Measurements from ENCODE around the gene ZFP3.
"Not testable (repeated sequence)": the region's sequence is repeated elsewhere in the genome, so short reads cannot be mapped to it uniquely, and the experiment has no call there.

Gene ZFP3

GRCh38 chr17:5115673-5116651 lies 37.7 kb downstream of the ZFP3 start, which contains the start of gene USP6:
USP6 (plus strand) TSS chr17:5116032; CDS start chr17:5130368, 14,336 bp downstream.
- no peaks in the 10 kb centered on the region for H3K4me1 ChIP-seq (ENCODE audit: control insufficient read depth, insufficient read depth, low read length)
- no peaks in the 10 kb centered on the region for H3K9me3 ChIP-seq (ENCODE audit: control insufficient read depth, insufficient read depth, low read length)
- H3K27me3 ChIP-seq (ENCODE audit: control insufficient read depth, insufficient read depth, low read length), result no peaks in the 10 kb centered on the region
- no peak for DNase-seq (ENCODE audit: low read depth, low spot score)
- no CpG with 5 or more reads among the region's 87 CpGs for WGBS (ENCODE audit: insufficient coverage, insufficient read length)
- no peak within 1 kb of the TSS for H3K27ac ChIP-seq (ENCODE audit: low read length)
- H3K36me3 ChIP-seq (ENCODE audit: control insufficient read depth, insufficient read depth, low read length), result no peaks in the 10 kb centered on the region
- H3K4me3 ChIP-seq (ENCODE audit: low read length), result no peak within 1 kb of the TSS

DNA sequence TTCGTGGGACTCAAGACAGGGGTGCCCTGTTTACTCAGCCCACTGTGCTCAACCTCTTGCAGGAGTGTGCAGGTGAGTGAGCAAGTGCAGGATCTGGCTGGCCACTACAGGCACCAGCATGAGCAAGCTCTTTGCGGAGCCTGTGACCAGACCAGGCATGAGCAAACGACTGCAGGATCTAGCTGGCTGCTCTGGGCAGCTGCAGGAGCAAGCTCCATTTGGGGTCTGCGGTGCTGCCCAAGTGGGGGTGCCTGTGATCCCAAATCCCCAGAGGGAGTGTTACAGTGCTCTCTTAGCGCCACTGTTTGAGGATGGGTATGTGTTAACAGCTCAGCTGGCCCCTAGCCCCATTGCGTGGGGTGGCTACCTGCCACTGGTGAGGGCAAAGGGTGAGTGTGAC lies 40.0 kb downstream of the ZFP3 start:
- no peak overlapping the region for H3K27ac ChIP-seq (ENCODE audit: low read length)
- no peak for DNase-seq (ENCODE audit: low read depth, low spot score)
- WGBS (ENCODE audit: insufficient coverage, insufficient read length), result no CpG with 5 or more reads among the region's 6 CpGs
- H3K4me3 ChIP-seq (ENCODE audit: low read length), result no peak overlapping the region
- no peaks in the 10 kb centered on the region for H3K9me3 ChIP-seq (ENCODE audit: control insufficient read depth, insufficient read depth, low read length)
- no peaks in the 10 kb centered on the region for H3K27me3 ChIP-seq (ENCODE audit: control insufficient read depth, insufficient read depth, low read length)
- H3K36me3 ChIP-seq (ENCODE audit: control insufficient read depth, insufficient read depth, low read length), result no peaks in the 10 kb centered on the region
- H3K4me1 ChIP-seq (ENCODE audit: control insufficient read depth, insufficient read depth, low read length), result no peaks in the 10 kb centered on the region; the same call in 1 of the 2 replicates

DNA sequence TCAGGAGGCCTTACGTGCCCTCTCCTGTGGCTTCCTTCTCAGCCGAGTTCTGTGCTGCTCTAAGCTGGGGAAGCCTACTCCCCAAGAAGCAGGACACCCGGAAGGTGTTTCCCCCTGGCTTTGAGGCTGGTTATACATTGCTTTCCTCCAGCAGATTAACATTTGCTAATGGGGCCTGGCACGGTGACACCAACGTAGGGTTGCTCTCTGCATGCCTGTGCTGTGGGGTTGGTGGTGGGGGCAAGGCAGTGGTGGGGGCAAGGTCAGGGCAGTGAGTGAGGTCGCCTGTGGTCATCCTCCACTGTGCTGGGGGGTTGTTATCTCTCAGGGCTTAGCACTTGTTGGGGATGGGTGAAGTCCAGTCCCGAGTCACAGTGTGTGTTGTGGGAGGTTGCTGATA lies 41.8 kb downstream of the ZFP3 start:
- Histone ChIP-seq H3K27ac (ENCODE audit: low read length) (no peak overlapping the region), H3K9me3 (ENCODE audit: control insufficient read depth, insufficient read depth, low read length) (no peaks in the 10 kb centered on the region), H3K4me3 (ENCODE audit: low read length) (no peak overlapping the region), H3K36me3 (ENCODE audit: control insufficient read depth, insufficient read depth, low read length) (no peaks in the 10 kb centered on the region), H3K4me1 (ENCODE audit: control insufficient read depth, insufficient read depth, low read length) (peaks cover 2% of the 10 kb centered on the region; the same call in 1 of the 2 replicates), H3K27me3 (ENCODE audit: control insufficient read depth, insufficient read depth, low read length) (no peaks in the 10 kb centered on the region; the same call in 1 of the 2 replicates)
- DNase-seq (ENCODE audit: low read depth, low spot score), result no peak
- WGBS (ENCODE audit: insufficient coverage, insufficient read length), result no CpG with 5 or more reads among the region's 7 CpGs

GRCh38 chr17:5120436-5121185 lies 42.3 kb downstream of the ZFP3 start:
- not testable (repeated sequence) for H3K4me1 ChIP-seq (ENCODE audit: control insufficient read depth, insufficient read depth, low read length); H3K27ac ChIP-seq (ENCODE audit: low read length); H3K36me3 ChIP-seq (ENCODE audit: control insufficient read depth, insufficient read depth, low read length); H3K9me3 ChIP-seq (ENCODE audit: control insufficient read depth, insufficient read depth, low read length); H3K27me3 ChIP-seq (ENCODE audit: control insufficient read depth, insufficient read depth, low read length); H3K4me3 ChIP-seq (ENCODE audit: low read length); DNase-seq (ENCODE audit: low read depth, low spot score)
- WGBS (ENCODE audit: insufficient coverage, insufficient read length), result no CpG with 5 or more reads among the region's 6 CpGs

GRCh38 chr17:5121186-5121841 lies 43.0 kb downstream of the ZFP3 start:
- Histone ChIP-seq H3K4me1 (ENCODE audit: control insufficient read depth, insufficient read depth, low read length) (peaks cover 2% of the 10 kb centered on the region; the same call in 1 of the 2 replicates), H3K27ac (ENCODE audit: low read length) (no peak overlapping the region), H3K27me3 (ENCODE audit: control insufficient read depth, insufficient read depth, low read length) (no peaks in the 10 kb centered on the region; the same call in 1 of the 2 replicates), H3K9me3 (ENCODE audit: control insufficient read depth, insufficient read depth, low read length) (no peaks in the 10 kb centered on the region), H3K4me3 (ENCODE audit: low read length) (no peak overlapping the region), H3K36me3 (ENCODE audit: control insufficient read depth, insufficient read depth, low read length) (no peaks in the 10 kb centered on the region)
- WGBS (ENCODE audit: insufficient coverage, insufficient read length), result no CpG with 5 or more reads among the region's 16 CpGs
- no peak for DNase-seq (ENCODE audit: low read depth, low spot score)

DNA sequence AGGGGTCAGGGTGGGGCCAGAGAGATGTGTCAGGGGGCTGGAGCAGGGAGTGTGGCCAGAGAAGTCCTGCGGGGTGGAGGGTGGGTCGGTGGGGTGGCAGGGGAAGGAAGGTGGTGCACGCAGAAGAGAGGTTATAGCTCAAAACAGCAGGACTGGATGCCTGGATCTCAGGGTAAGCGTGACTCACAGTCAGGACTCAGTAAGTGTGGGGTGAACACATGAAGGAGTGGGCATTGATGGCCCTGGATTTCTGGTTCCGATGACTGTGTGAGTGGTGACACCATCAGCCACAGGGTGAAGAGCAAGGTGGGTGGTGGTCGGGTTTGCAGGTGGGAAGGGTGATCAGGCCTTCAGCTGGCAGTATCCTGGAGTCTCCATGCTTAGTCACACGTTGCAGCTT lies 43.8 kb downstream of the ZFP3 start:
- not testable (repeated sequence) for H3K27ac ChIP-seq (ENCODE audit: low read length); H3K4me3 ChIP-seq (ENCODE audit: low read length); H3K27me3 ChIP-seq (ENCODE audit: control insufficient read depth, insufficient read depth, low read length); DNase-seq (ENCODE audit: low read depth, low spot score); H3K9me3 ChIP-seq (ENCODE audit: control insufficient read depth, insufficient read depth, low read length); H3K4me1 ChIP-seq (ENCODE audit: control insufficient read depth, insufficient read depth, low read length); H3K36me3 ChIP-seq (ENCODE audit: control insufficient read depth, insufficient read depth, low read length)
- WGBS (ENCODE audit: insufficient coverage, insufficient read length), result no CpG with 5 or more reads among the region's 7 CpGs

DNA sequence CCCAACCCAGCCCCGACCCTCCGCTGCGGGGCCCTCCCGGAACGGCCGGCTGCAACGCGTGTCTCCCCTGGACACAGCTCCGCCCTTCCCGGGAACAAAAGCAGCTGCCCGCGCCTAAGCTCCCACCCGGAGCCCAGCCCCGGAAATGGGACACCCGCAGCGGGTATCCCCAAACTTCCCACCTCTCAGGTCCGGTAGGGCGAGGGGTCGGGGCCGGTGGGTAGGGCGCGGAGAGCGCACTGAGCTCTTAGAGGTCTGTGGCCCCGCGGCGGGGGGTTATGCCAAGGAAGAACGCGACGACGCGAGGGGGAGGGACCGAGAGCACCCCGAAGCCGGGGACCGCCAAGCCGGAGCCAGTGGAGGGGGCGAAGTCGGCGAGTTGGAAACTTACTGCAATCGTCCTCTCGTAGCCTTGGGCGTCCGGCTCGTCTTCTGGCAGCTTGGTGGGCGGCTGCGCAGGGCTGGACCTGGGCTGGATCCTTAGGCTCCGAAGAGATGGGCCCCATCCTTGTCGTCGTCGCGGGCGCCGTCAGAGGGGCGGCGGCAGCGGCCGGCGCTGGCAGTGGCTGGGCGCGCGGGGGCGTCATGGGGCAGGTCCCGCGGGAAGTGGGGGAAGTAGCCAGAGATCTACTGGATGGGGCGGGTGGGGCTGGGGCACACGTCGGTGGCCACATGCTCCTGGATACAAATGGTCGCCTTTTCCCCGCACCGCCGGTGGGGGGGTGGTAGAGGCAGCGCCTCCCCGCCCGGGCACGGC lies 44.5 kb downstream of the ZFP3 start:
- no peaks in the 10 kb centered on the region; the same call in 1 of the 2 replicates for H3K27me3 ChIP-seq (ENCODE audit: control insufficient read depth, insufficient read depth, low read length)
- WGBS (ENCODE audit: insufficient coverage, insufficient read length), result no CpG with 5 or more reads among the region's 75 CpGs
- no peak for DNase-seq (ENCODE audit: low read depth, low spot score)
- no peak overlapping the region for H3K27ac ChIP-seq (ENCODE audit: low read length)
- no peaks in the 10 kb centered on the region for H3K36me3 ChIP-seq (ENCODE audit: control insufficient read depth, insufficient read depth, low read length)
- no peaks in the 10 kb centered on the region for H3K9me3 ChIP-seq (ENCODE audit: control insufficient read depth, insufficient read depth, low read length)
- peaks cover 2% of the 10 kb centered on the region; the same call in 1 of the 2 replicates for H3K4me1 ChIP-seq (ENCODE audit: control insufficient read depth, insufficient read depth, low read length)
- peak overlapping the region; percentile 26; the same call in 1 of the 2 replicates for H3K4me3 ChIP-seq (ENCODE audit: low read length)

DNA sequence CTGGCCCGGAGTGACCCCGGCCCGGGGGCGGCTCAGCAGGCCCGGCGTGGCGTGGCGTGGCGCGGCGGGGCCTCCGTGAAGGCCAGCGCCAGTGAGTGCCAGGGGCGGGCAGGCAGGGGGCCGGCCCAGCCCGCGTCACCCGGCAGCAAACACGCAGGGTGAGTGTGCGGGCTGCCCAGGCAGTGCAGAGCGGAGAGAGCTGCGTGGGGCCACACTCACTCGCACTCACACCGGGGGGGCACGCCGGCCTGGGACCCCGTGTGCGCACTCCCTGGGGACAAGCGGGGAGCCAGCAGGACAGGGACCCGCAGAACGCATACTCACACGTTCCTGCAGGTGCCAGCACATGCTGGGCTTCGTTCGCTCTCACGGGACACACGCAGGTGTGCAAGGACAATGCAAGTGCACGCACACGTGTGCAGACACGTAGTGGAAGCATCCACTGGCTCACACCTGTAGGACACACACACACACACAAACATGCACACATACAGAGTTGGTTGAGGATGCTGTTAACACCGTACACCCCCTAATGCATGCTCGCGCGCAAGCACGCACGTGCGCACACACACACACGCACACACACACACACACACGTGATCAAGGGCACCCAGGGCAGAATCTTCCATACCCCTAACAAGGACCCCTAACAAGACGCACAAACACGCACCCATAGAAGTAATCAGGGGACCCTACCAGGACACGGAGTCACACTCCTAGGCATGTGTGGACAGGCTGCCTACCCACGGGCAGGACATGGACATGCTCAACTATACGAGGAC lies 45.3 kb downstream of the ZFP3 start:
- H3K4me1 ChIP-seq (ENCODE audit: control insufficient read depth, insufficient read depth, low read length), result peaks cover 2% of the 10 kb centered on the region; the same call in 1 of the 2 replicates

DNA sequence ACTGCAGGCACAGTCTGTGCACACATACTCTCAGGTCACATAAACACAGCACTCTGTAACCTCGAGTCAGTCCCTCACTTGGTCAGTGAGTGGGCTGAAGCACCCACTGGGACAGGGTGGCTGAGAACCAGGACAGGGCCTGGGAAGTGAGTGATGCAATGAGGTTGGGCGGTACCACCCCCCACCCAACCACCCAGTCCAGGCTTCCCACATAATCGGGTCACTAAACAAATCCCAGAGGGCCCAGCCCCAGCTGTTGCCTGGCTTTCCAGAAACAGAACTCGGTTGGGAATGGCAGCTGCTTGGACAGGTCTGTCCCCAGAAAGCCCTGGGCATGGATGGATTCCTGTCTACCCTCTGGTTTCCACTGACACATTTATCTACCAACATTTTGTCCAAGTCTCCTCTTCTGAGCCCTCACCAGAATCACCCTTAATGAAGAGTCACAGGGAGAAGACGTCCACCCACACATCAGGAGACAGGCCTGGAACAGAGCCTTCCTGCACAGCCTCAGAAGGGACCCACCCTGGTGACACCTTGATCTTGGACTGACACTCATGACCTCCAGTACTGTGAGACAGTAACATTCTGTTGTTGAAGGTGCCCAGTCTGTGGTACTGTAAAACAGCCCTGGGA lies 46.0 kb downstream of the ZFP3 start:
- not testable (repeated sequence) for H3K4me3 ChIP-seq (ENCODE audit: low read length); H3K27me3 ChIP-seq (ENCODE audit: control insufficient read depth, insufficient read depth, low read length); H3K9me3 ChIP-seq (ENCODE audit: control insufficient read depth, insufficient read depth, low read length); H3K36me3 ChIP-seq (ENCODE audit: control insufficient read depth, insufficient read depth, low read length); DNase-seq (ENCODE audit: low read depth, low spot score); H3K27ac ChIP-seq (ENCODE audit: low read length); H3K4me1 ChIP-seq (ENCODE audit: control insufficient read depth, insufficient read depth, low read length)
- WGBS (ENCODE audit: insufficient coverage, insufficient read length), result no CpG with 5 or more reads among the region's 5 CpGs

More for the DNA sequence above, 45.3 kb downstream of the ZFP3 start:
- H3K4me3 ChIP-seq (ENCODE audit: low read length), result peak overlapping the region; percentile 26; the same call in 1 of the 2 replicates
- H3K36me3 ChIP-seq (ENCODE audit: control insufficient read depth, insufficient read depth, low read length), result no peaks in the 10 kb centered on the region
- H3K9me3 ChIP-seq (ENCODE audit: control insufficient read depth, insufficient read depth, low read length), result no peaks in the 10 kb centered on the region
- WGBS (ENCODE audit: insufficient coverage, insufficient read length), result no CpG with 5 or more reads among the region's 53 CpGs
- H3K27ac ChIP-seq (ENCODE audit: low read length), result no peak overlapping the region
- no peaks in the 10 kb centered on the region; the same call in 1 of the 2 replicates for H3K27me3 ChIP-seq (ENCODE audit: control insufficient read depth, insufficient read depth, low read length)
- no peak for DNase-seq (ENCODE audit: low read depth, low spot score)
